Measurements from ENCODE around the gene SIK3.

Gene SIK3

GRCh38 chr11:117107701-117108590, 9.7 kb upstream of the SIK3 start:
- DNase-seq, result no peak

- DNase-seq, result no peak
Observed at GRCh38 chr11:117100556-117100955, 2.3 kb upstream of the SIK3 start.

GRCh38 chr11:117099696-117100095, 1.5 kb upstream of the SIK3 start:
- no peak for DNase-seq

GRCh38 chr11:117097389-117098268, 599 bp downstream of the SIK3 start:
- peak; percentile 67 for DNase-seq

- DNase-seq, result no peak
Observed at GRCh38 chr11:117097014-117097388, 1.2 kb downstream of the SIK3 start.

GRCh38 chr11:117096201-117096991, 1.8 kb downstream of the SIK3 start:
- DNase-seq, result peak; percentile 32

GRCh38 chr11:117095284-117096161, 2.7 kb downstream of the SIK3 start:
- DNase-seq, result no peak

- DNase-seq, result peak; percentile 49
Observed at GRCh38 chr11:117094776-117095175, 3.5 kb downstream of the SIK3 start.

GRCh38 chr11:117092951-117093590, 5.2 kb downstream of the SIK3 start:
- DNase-seq, result no peak

GRCh38 chr11:117091753-117092477, 6.3 kb downstream of the SIK3 start:
- DNase-seq, result no peak

GRCh38 chr11:117090111-117090706, 8.0 kb downstream of the SIK3 start:
- DNase-seq, result no peak

GRCh38 chr11:117089685-117090084, 8.5 kb downstream of the SIK3 start:
- no peak for DNase-seq

GRCh38 chr11:117087446-117087845, 10.8 kb downstream of the SIK3 start:
- no peak for DNase-seq

GRCh38 chr11:117084992-117085391, 13.2 kb downstream of the SIK3 start:
- no peak for DNase-seq

- DNase-seq, result no peak
Observed at GRCh38 chr11:117083011-117083935, 15.0 kb downstream of the SIK3 start.

GRCh38 chr11:117081908-117082307, 16.3 kb downstream of the SIK3 start:
- no peak for DNase-seq

- no peak for DNase-seq
Observed at GRCh38 chr11:117080370-117080769, 17.9 kb downstream of the SIK3 start.

- DNase-seq, result no peak
Observed at GRCh38 chr11:117076941-117077691, 21.1 kb downstream of the SIK3 start.

Data from femur (tissue), 1 donor.